SH-SY5Y (cell line): ENCODE results near the gene TAAR2.

Source experiments
- GATA2 ChIP-seq: IDR thresholded peaks from 2 replicates; pipeline ENCODE4 v1.6.1; 2011; ENCODE audit warnings: mild to moderate bottlenecking, low read depth, low read length
- GATA3 ChIP-seq: IDR thresholded peaks from 2 replicates; pipeline ENCODE4 v1.6.1; 2011; ENCODE audit warnings: low read depth, mild to moderate bottlenecking, low read length, moderate library complexity

- TF ChIP-seq GATA3: no peak
- no peak for TF ChIP-seq GATA2
Measured at GRCh38 chr6:132624175-132624574, at the start of gene TAAR2.
